ENCODE data around the gene RABGGTA.
"Not testable (repeated sequence)": the region's sequence is repeated elsewhere in the genome, so short reads cannot be mapped to it uniquely, and the experiment has no call there.

Gene RABGGTA

GRCh38 chr14:24226473-24226872 lies 44.9 kb downstream of the RABGGTA start:
- DNase-seq (ENCODE audit: extremely low read depth, low read depth), result no peak
- TF ChIP-seq CTCF (IDR thresholded peaks at IDR 0.05; ENCODE audit: low read depth, low read length, missing control alignments), result no peak

GRCh38 chr14:24224618-24225071 lies 46.8 kb downstream of the RABGGTA start:
- no peak overlapping the region for H3K4me3 ChIP-seq (replicated peaks; ENCODE audit: low read depth, low read length)
- TF ChIP-seq CTCF (IDR thresholded peaks at IDR 0.05; ENCODE audit: low read depth, low read length, missing control alignments), result no peak
- no peak for DNase-seq (ENCODE audit: extremely low read depth, low read depth)

More at GRCh38 chr14:24226473-24226872, 44.9 kb downstream of the RABGGTA start:
- H3K4me3 ChIP-seq (replicated peaks; ENCODE audit: low read depth, low read length), result no peak overlapping the region

GRCh38 chr14:24222987-24223386 lies 48.4 kb downstream of the RABGGTA start:
- not testable (repeated sequence) for H3K4me3 ChIP-seq (replicated peaks; ENCODE audit: low read depth, low read length); DNase-seq (ENCODE audit: extremely low read depth, low read depth)

- TF ChIP-seq CTCF (IDR thresholded peaks at IDR 0.05; ENCODE audit: low read depth, low read length, missing control alignments), result no peak
These were observed 51.9 kb downstream of the RABGGTA start for GRCh38 chr14:24219521-24219920.

GRCh38 chr14:24219080-24219479 lies 52.3 kb downstream of the RABGGTA start:
- no peak for DNase-seq (ENCODE audit: extremely low read depth, low read depth)
- no peak for TF ChIP-seq CTCF (IDR thresholded peaks at IDR 0.05; ENCODE audit: low read depth, low read length, missing control alignments)
- H3K4me3 ChIP-seq (replicated peaks; ENCODE audit: low read depth, low read length), result no peak overlapping the region

More at GRCh38 chr14:24219521-24219920, 51.9 kb downstream of the RABGGTA start:
- no peak for DNase-seq (ENCODE audit: extremely low read depth, low read depth)
- H3K4me3 ChIP-seq (replicated peaks; ENCODE audit: low read depth, low read length), result no peak overlapping the region

- H3K4me3 ChIP-seq (replicated peaks; ENCODE audit: low read depth, low read length); DNase-seq (ENCODE audit: extremely low read depth, low read depth): not testable (repeated sequence)
These were observed 54.5 kb downstream of the RABGGTA start for GRCh38 chr14:24216876-24217275.

- H3K4me3 ChIP-seq (replicated peaks; ENCODE audit: low read depth, low read length), result peak overlapping the region; percentile 69
These were observed 55.1 kb downstream of the RABGGTA start for GRCh38 chr14:24216345-24216699.

More at GRCh38 chr14:24216345-24216699, 55.1 kb downstream of the RABGGTA start:
- no peak for TF ChIP-seq CTCF (IDR thresholded peaks at IDR 0.05; ENCODE audit: low read depth, low read length, missing control alignments)
- DNase-seq (ENCODE audit: extremely low read depth, low read depth), result no peak
